22Rv1 (cell line): ENCODE data around the gene SH3RF2.

ENCODE experiments used
- CTCF ChIP-seq: fragments of 450-650 bp; IDR thresholded peaks from 2 replicates; pipeline ENCODE4 v1.5.1; 2017; ENCODE audit warnings: mild to moderate bottlenecking
- ZFX ChIP-seq: fragments of 450-650 bp; IDR thresholded peaks from 2 replicates; pipeline ENCODE4 v1.6.1; 2017; ENCODE audit warnings: antibody characterized with exemption, borderline replicate concordance

- no peak for TF ChIP-seq CTCF
- TF ChIP-seq ZFX = no peak
Observed at GRCh38 chr5:146003852-146004251, 67.5 kb downstream of the SH3RF2 start.
